Measurements from ENCODE around the gene SLIT3.

The SLIT3 gene

GRCh38 chr5:169165052-169165451 is 135.9 kb downstream of the SLIT3 start:
- no peak overlapping the region for H3K9ac ChIP-seq (ENCODE audit: low read length)
- no peak overlapping the region for H3K4me3 ChIP-seq (ENCODE audit: insufficient read depth, low read length, poor library complexity, severe bottlenecking)
- no peaks in the 10 kb centered on the region for H3K36me3 ChIP-seq (ENCODE audit: low read length)
- no peaks in the 10 kb centered on the region for H3F3A ChIP-seq (ENCODE audit: insufficient read depth)
- no peaks in the 10 kb centered on the region for H3K27me3 ChIP-seq (ENCODE audit: low read length)
- no peaks in the 10 kb centered on the region for H3K9me3 ChIP-seq (ENCODE audit: insufficient read depth, low read length)
- H3K79me2 ChIP-seq (ENCODE audit: insufficient read depth, low read length): no peaks in the 10 kb centered on the region
- TF ChIP-seq CTCF (IDR thresholded peaks at IDR 0.05; ENCODE audit: insufficient read depth, low read length, poor library complexity, severe bottlenecking) (no peak), EZH2phosphoT487 (conservative IDR thresholded peaks at IDR 0.05; ENCODE audit: low read length) (no peak)
- no peak overlapping the region for H3K4me2 ChIP-seq (ENCODE audit: low read depth, low read length, poor library complexity, severe bottlenecking)
- no peak overlapping the region for H2AFZ ChIP-seq (ENCODE audit: low read depth, low read length, severe bottlenecking)
- no peaks in the 10 kb centered on the region for H4K20me1 ChIP-seq (ENCODE audit: low read depth, low read length)
- H3K27ac ChIP-seq (ENCODE audit: low read depth, low read length): no peak overlapping the region
- no peaks in the 10 kb centered on the region for H3K9me2 ChIP-seq (replicated peaks; ENCODE audit: insufficient read depth, low read length)

GRCh38 chr5:169164481-169164925 is 136.4 kb downstream of the SLIT3 start:
- H3K9me3 ChIP-seq (ENCODE audit: insufficient read depth, low read length): no peaks in the 10 kb centered on the region
- no peaks in the 10 kb centered on the region for H3K79me2 ChIP-seq (ENCODE audit: insufficient read depth, low read length)
- no peak overlapping the region for H3K27ac ChIP-seq (ENCODE audit: low read depth, low read length)
- H3K4me2 ChIP-seq (ENCODE audit: low read depth, low read length, poor library complexity, severe bottlenecking): no peak overlapping the region
- no peaks in the 10 kb centered on the region for H3F3A ChIP-seq (ENCODE audit: insufficient read depth)
- H3K27me3 ChIP-seq (ENCODE audit: low read length): no peaks in the 10 kb centered on the region
- H3K9ac ChIP-seq (ENCODE audit: low read length): no peak overlapping the region
- H3K36me3 ChIP-seq (ENCODE audit: low read length): no peaks in the 10 kb centered on the region
- H4K20me1 ChIP-seq (ENCODE audit: low read depth, low read length): no peaks in the 10 kb centered on the region
- H3K4me3 ChIP-seq (ENCODE audit: insufficient read depth, low read length, poor library complexity, severe bottlenecking): no peak overlapping the region
- TF ChIP-seq EZH2phosphoT487 (conservative IDR thresholded peaks at IDR 0.05; ENCODE audit: low read length) (no peak), CTCF (IDR thresholded peaks at IDR 0.05; ENCODE audit: insufficient read depth, low read length, poor library complexity, severe bottlenecking) (no peak)
- no peaks in the 10 kb centered on the region for H3K9me2 ChIP-seq (replicated peaks; ENCODE audit: insufficient read depth, low read length)
- no peak overlapping the region for H2AFZ ChIP-seq (ENCODE audit: low read depth, low read length, severe bottlenecking)

GRCh38 chr5:169162407-169162806 is 138.5 kb downstream of the SLIT3 start:
- no peaks in the 10 kb centered on the region for H3F3A ChIP-seq (ENCODE audit: insufficient read depth)

More at GRCh38 chr5:169162407-169162806, 138.5 kb downstream of the SLIT3 start:
- TF ChIP-seq EZH2phosphoT487 (conservative IDR thresholded peaks at IDR 0.05; ENCODE audit: low read length): no peak
- TF ChIP-seq CTCF (IDR thresholded peaks at IDR 0.05; ENCODE audit: insufficient read depth, low read length, poor library complexity, severe bottlenecking): no peak
- H3K27me3 ChIP-seq (ENCODE audit: low read length): no peaks in the 10 kb centered on the region
- H3K9me2 ChIP-seq (replicated peaks; ENCODE audit: insufficient read depth, low read length): no peaks in the 10 kb centered on the region
- no peak overlapping the region for H2AFZ ChIP-seq (ENCODE audit: low read depth, low read length, severe bottlenecking)
- H3K4me3 ChIP-seq (ENCODE audit: insufficient read depth, low read length, poor library complexity, severe bottlenecking): no peak overlapping the region
- H3K9me3 ChIP-seq (ENCODE audit: insufficient read depth, low read length): no peaks in the 10 kb centered on the region
- no peaks in the 10 kb centered on the region for H3K79me2 ChIP-seq (ENCODE audit: insufficient read depth, low read length)
- H3K9ac ChIP-seq (ENCODE audit: low read length): no peak overlapping the region
- H3K36me3 ChIP-seq (ENCODE audit: low read length): no peaks in the 10 kb centered on the region
- no peak overlapping the region for H3K4me2 ChIP-seq (ENCODE audit: low read depth, low read length, poor library complexity, severe bottlenecking)
- no peak overlapping the region for H3K27ac ChIP-seq (ENCODE audit: low read depth, low read length)
- H4K20me1 ChIP-seq (ENCODE audit: low read depth, low read length): no peaks in the 10 kb centered on the region

Data from SU-DHL-6 (cell line).